EH (cell line): ENCODE results near the gene LRRC46.

ENCODE experiments used
- DNase-seq: peaks from one replicate; pipeline ENCODE4 v3.0.0-alpha.2; 2015; ENCODE audit warnings: low read depth

The LRRC46 gene

GRCh38 chr17:47877368-47878034, 46.0 kb downstream of the LRRC46 start:
- no peak for DNase-seq

GRCh38 chr17:47878203-47879027, 46.9 kb downstream of the LRRC46 start:
- DNase-seq, result peak; percentile 31

- DNase-seq, result peak; percentile 69
These were observed 47.6 kb downstream of the LRRC46 start for GRCh38 chr17:47879028-47879585.

- DNase-seq, result no peak
These were observed 48.4 kb downstream of the LRRC46 start for GRCh38 chr17:47879776-47880454.

GRCh38 chr17:47882247-47882646, 50.8 kb downstream of the LRRC46 start:
- DNase-seq, result peak; percentile 84

GRCh38 chr17:47882695-47883588, 51.5 kb downstream of the LRRC46 start:
- no peak for DNase-seq

- DNase-seq, result peak; percentile 36
These were observed 52.3 kb downstream of the LRRC46 start for GRCh38 chr17:47883589-47884426.

GRCh38 chr17:47884427-47884740, 52.9 kb downstream of the LRRC46 start:
- no peak for DNase-seq

- DNase-seq, result no peak
These were observed 53.6 kb downstream of the LRRC46 start for GRCh38 chr17:47884905-47885730.
